Activated CD4-positive, CD25-positive, alpha-beta regulatory T cell treated with anti-CD3 and anti-CD28 coated beads, Interleukin-2, amount 50 U/mL, for 72 hours (primary cell): Measurements from ENCODE around the gene AKT3.
"Not testable (repeated sequence)": the region's sequence is repeated elsewhere in the genome, so short reads cannot be mapped to it uniquely, and the experiment has no call there.

Experiments
- DNase-seq: peaks from one replicate; pipeline ENCODE4 v3.0.0; 2021

AKT3 gene

GRCh38 chr1:243772361-243773050 lies 77.5 kb downstream of the AKT3 start:
- DNase-seq, result not testable (repeated sequence)

DNA sequence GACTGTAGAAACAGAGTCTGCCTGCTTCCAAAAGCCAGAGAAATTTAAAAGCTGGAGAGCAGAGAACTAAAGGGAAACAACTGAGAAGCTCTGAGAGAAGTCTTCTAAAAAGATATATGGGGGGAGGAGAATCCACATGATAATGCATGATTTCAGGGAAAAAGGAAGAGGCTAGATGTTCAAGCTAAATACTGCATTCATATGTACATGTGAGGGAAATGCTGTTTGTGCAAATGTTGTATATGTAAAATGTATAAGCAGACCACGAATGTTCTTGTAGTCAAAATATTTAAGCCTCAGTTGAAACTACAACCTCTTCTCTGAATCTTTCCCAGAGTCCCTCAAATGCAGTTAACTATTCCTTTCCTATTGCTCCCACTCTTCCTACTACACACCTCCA lies 79.2 kb downstream of the AKT3 start:
- no peak for DNase-seq

DNA sequence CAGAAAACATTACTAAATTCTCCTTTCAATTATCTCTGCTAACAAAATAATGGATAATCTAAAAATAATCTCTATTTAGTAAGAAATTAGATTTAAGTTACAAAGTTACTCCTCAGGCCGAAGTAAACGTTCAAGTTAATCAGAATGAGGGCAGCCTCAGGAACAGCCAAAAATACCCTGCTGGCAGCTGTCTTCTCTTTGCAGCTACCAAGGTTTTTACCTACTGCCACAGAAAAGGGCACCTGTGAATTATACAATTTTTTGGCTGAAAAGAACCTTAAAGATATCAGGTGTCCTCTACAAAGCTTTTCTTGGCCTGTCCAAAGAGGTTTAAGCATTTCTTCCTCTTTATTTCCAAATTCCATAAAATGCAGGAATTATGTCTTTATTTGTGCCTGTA lies 84.4 kb downstream of the AKT3 start:
- no peak for DNase-seq

- no peak for DNase-seq
Observed at GRCh38 chr1:243763806-243764205, 86.2 kb downstream of the AKT3 start.

DNA sequence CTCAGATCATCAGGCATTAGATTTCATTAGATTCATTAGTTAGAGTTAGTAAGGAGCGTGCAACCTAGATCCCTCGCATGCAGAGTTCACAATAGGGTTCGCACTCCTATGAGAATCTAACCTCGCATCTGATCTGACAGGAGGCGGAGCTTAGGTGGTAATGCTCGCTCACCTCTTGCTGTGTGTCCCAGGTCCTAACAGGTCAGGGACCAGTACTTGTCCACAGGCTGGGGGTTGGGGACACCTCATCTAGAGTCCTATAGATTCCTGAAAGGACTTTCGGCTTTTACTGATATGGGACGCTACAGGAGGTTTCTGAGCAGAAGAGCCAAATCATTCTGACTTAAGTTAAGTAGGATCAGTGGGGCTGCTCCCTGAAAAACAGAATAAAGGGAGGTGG lies 91.4 kb downstream of the AKT3 start:
- DNase-seq, result no peak

GRCh38 chr1:243756529-243756928 lies 93.5 kb downstream of the AKT3 start:
- DNase-seq, result no peak

DNA sequence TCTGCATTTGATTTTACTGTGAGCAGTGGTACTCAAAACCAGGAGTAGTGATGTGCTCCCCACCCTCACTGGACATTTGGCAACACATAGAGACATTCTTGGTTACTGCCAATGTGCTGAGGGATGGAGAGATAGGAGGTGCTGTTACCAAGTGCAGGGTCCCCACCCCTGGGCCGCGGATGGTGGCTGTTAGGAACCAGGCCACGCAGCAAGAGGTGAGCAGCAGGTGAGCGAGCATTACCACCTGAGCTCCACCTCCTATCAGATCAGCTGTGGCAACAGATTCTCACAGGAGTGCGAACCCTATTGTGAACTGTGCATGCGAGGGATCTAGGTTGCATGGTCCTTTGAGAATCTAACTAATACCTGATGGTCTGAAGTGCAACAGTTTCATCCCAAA lies 95.7 kb downstream of the AKT3 start:
- no peak for DNase-seq

DNA sequence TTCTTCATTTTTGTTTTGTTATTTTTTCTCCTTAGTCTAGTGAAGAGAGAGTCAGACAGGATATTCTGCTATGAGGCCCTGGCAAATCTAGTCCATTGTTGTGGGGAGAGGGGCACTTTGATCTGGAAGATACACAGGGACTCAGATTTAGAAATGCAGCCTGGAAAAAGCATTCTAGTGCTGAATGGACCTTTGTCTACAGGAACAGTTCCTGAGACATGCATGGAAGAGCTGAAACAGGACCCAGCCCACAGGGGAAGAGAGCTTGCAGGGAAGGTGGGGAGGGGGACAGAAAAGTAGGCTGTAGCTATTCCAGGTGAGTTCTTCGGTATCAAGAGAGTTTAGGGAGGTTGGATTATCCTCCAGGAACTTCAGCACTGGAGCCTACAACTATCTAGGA lies 98.5 kb downstream of the AKT3 start:
- no peak for DNase-seq

DNA sequence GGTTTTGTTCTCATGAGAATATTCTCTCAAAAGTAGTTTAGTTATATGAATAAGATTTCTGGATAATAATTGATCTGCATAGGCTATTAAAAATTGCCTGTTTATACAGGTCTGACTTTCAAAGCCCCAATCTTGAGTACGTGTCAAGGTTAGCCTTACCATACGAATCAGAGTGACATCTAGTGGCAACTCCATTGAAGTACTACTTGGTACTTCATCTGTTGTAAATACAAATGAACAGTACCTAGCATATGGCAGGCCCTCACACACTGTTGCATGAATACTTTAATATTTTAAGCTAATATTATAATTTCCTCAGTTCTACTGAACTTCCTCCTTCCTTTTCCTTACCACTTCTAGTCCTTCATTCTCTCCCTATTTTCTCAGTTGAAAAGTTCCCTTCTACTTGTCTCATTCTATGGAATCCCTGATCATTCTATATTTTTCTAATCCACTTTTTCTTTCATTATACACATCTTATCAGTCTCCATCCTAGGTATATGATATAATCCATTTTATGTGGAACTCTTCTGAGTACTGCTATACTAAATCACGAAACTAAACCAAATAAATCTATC lies 101.2 kb downstream of the AKT3 start:
- no peak for DNase-seq

GRCh38 chr1:243748227-243748626 lies 101.8 kb downstream of the AKT3 start:
- no peak for DNase-seq

DNA sequence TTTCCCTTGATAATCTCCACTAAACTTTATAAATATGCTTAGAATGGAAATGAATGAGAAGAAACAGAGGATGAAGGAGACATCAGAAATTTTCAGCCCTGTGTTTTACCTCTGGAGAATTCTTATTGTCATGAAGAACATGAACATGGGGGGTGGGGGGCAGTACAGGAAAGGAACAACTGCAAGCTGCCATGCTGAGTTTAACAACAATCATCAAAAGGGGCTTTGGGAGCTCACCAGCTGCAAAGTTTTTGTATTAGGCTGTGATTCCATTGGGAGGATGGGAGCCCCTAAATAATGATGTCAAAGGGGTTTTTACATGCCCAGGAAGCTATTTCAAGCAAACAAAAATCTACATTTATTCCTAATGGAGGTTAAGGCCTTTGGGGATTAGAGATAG lies 103.3 kb downstream of the AKT3 start:
- DNase-seq, result no peak

DNA sequence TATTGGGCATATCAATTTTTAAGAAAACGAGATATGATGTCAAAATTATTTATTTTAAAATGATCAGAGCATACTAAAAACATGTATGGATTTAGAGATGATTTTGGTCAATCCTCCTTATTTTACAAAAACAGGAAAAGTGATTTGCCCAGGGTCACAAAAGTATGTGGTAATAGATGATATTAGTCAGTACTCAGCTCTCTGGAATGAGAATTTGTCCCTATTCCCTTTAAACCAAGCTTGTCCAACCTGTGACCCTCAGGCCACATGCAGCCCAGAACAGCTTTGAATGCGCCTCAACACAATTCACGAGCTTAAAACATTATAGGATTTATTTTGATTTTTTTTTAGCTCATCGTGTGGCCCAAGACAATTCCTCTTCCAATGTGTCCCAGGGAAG lies 104.7 kb downstream of the AKT3 start:
- DNase-seq, result no peak

GRCh38 chr1:243742819-243743218 lies 107.2 kb downstream of the AKT3 start:
- DNase-seq, result no peak

GRCh38 chr1:243740255-243740999 lies 109.6 kb downstream of the AKT3 start:
- DNase-seq, result no peak

DNA sequence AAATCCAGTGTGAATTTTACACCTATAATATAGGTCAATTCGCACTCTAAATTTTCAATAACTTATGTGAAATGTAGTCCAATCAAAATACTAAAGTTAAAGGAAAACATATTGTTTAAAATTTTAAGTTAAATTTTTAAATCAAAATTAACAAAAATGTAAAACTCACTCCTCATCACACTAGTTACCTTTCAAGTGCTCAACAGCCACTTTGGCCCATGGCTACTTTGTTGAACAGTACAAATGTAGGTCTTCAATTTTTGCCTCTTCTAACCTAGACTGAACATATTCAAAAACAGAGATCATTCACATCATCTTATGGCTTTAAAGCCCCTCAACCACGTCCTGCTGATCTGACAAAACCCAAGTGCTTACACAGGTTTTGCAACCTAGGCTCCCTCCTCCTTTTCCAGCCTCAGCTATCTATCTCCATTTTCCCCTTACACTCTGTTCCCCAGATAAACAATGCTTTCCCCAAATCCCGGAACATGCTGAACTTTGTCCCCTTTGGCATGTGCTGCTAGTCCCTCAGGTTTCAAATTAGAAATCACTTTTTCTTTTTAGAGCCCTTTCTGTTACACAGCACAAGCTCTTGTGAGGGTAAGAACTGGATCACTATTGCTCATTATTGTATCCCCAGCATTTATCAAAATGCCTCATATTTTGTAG lies 110.6 kb downstream of the AKT3 start:
- DNase-seq, result no peak

DNA sequence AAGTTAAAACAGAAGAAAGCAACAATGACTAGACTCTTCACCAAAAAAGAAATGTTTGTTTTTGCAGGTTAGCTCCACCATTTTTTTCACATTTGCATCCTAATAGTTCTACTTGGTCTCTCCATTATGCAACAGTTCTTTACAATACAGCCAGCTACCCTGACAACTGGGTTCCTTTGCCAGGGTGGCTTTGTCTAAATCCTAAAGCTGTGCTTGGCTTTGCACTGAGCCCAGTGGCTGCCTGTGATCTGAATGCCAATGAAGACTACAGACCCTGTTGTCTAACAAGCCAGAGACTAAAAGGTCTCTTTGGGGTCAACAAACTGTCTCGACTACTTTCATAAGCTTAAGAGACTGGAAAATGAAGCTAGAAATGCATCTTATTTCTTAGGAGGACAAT lies 112.0 kb downstream of the AKT3 start:
- DNase-seq, result no peak

GRCh38 chr1:243735457-243735856 lies 114.6 kb downstream of the AKT3 start:
- DNase-seq, result no peak

DNA sequence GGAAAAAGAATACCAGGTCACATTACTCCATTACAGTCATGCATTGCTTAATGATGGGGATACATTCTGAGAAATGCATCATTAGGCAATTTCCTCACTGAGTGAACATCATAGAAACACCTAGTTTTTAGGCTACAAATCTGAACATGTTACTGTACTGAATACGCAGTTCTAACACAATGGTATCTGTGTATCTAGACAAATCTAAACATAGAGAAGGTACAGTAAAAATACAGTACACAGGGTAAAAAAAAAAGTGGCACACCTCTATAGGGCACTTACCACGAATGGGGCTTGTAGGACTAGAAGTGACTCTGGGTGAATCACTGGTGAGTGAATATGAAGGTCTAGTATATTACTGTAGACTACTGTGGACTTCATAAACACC lies 115.7 kb downstream of the AKT3 start:
- DNase-seq, result no peak

GRCh38 chr1:243733670-243734307 lies 116.3 kb downstream of the AKT3 start:
- no peak for DNase-seq

DNA sequence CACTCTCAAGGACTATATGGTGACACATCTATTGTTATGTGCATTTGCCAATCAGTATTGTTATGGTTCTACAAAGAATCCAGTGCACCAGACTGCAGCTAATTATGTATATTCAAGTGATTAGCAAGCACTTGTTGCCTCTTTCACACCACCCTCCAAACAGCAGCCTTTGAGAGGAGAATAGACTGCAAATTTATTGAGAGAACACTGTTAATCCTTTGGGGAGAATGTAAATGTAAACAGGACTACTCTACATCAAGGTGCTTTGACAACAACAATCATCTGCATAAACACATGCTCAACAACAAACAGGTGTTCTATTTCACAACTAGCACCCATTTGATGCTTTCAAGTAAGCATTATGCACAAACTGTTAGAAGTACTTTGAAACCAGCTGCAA lies 117.4 kb downstream of the AKT3 start:
- DNase-seq, result no peak

DNA sequence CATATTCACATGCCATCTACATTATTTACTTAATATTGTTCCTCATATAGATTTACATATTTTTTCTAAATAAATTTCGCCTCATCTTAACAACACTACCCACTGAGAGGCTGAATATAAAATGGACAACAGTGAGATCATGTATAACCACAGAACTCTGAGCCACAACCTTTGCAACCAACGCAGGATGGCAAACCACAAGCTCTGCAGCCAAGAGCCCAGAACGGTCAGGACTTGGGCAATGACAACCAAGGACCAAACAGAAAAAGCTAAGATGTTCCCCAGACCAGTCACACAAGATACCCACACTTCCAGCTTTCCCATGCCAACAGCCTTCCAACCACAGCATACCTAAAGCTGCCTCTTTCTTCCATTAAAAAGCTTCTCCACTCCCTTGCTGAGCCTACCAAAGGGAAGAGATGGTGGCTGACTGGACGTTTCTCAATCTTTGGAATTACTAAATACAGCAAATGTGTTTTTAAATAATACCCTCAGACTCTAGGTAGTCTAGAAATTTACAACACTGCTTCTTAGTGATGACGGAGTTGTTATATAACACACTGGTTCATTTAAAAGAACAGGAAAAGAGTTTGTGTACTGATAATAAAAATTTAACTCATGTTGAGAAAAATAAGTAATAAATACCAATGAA lies 117.9 kb downstream of the AKT3 start:
- DNase-seq, result no peak

DNA sequence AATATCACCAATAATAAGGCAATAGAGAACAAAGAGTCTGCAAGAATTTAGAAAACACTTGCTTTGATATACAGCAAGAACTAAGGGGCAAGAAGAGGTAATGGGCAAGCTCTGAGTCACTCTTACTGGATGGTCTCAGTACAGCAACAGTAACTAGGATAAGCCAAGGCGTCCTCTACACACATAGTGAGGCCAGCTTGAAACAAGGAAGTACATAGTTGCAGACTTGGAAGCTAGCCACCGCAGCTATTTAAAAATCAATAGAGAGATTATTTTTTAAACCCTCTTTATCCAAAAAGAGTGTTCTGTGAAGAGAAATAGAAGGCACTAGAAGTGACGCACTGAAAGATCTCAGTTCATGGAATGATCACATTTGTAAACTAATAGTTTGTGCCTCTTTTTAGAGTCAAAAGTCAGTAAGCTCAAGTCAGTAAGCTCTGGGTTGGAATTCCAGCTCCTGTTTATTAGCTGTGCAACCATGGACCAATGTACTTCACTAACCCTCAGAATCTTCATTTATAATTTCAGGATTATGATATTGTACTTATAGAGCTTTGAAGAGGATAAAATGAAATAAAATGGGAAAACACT lies 118.6 kb downstream of the AKT3 start:
- DNase-seq, result no peak
